T-helper 2 cell treated with Interferon-gamma antibody and Interleukin-4, amounts not matched to agents 100 ng/mL and 5 ng/mL, for 36 hours (primary cell): ENCODE results near the gene WDR38. TPM values are rescaled to one million over a fixed set of nuclear protein-coding genes. Genes with fewer than 3 reads are reported as not detected.

ENCODE experiments used
- intact Hi-C: fragments of 100-400 bp; cut with micrococcal nuclease; formaldehyde crosslinking; loops from one replicate; pipeline ENCODE4 v1.15.1; 2023
- total RNA-seq: library from RNA; stranded (reverse); gene quantifications from 2 replicates; pipeline ENCODE4 v1.2.3, GENCODE V29; 2022

Gene WDR38
- total RNA-seq: not detected in 2 replicates

- intact Hi-C loops: loop anchor here (1.0 to 2.0 kb wide), 3 partner anchors 8 to 140 kb away; partner anchors contain the start of gene RPL35
Measured at GRCh38 chr9:124852829-124853531, at the start of gene WDR38. Gene WDR38, plus strand, starts transcription at chr9:124853460. Its CDS starts 72 bp downstream, at chr9:124853532.

- intact Hi-C loops: no loop called here
Measured at GRCh38 chr9:124803911-124804310, 49.3 kb upstream of the WDR38 start.

DNA sequence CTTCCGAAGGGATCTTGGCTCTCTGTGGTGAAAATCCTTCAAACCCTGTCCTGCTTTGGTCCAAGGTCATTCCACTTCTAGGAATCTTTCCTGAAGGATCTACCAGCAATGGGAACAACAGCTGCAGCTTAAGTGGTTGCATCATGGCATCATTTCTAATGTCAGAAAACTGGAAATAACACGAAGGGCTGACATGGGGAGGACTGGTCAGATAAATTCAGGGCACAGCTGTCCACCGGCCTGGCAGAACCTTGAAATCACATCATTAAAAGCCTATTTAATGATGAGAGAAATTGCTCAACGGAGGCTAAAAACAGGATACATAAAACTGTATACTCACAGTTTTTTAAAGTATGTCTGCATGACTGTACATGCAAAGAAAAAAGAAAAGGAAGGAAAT, 48.1 kb upstream of the WDR38 start:
- intact Hi-C loops: no loop called here

GRCh38 chr9:124808246-124808956, 44.9 kb upstream of the WDR38 start:
- intact Hi-C loops: no loop called here

- intact Hi-C loops: no loop called here
Measured at GRCh38 chr9:124809211-124809610, 44.0 kb upstream of the WDR38 start.

- intact Hi-C loops: no loop called here
Measured at GRCh38 chr9:124809741-124810500, 43.3 kb upstream of the WDR38 start.

DNA sequence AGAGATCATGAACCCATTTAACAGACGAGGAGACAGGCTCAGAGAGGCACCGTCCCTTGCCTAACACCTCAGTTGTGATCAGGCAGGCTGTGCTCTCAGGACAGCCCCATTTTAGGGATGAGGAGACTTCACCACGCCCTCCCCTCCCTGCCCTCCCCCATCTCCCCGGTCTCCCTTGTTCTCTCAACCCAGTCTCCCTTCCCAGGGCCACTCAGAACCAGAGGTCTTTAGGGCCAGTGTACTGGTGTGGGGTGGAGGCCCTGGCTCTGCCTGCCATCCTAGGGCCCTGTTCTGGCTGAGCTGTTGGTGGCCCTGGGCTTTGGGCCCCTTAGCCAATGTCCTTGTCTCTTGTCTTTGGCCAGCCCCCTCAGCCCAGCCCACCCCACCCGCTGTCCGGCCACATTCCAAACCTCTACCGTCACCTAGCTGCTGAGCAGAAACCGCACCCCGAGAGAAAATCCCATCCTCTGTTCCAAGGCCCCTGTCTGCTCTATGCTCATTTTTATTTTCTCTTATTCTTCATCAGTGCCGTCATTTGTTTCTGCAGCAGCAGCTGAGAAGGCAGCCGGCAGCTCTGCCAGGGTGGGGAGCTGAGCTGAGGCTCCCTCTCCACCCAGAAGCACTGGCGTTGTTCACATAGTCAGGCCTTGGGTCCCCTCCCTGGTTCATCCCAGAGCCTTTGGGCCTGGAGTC, 42.5 kb upstream of the WDR38 start:
- intact Hi-C loops: no loop called here

DNA sequence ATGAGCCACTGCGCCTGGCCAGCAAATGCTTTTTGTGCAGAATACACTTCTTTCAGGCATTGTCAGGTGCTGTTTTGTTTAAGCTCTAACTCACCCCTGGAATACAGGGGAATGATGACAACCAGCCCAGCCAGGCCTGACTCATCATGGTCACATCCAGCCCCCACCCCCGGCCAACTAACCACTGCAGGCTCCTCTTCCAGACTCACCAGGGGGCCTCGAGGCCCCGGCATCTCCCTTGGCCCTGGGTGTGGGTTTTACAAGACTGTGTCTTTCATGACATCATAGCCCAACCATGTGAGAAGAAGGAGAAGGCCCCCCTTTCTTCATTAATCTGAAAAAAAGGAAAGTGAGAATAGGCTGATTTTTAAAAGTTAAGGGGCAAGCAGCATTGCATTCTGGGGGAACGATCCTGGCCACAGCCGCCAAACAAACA, 40.8 kb upstream of the WDR38 start:
- intact Hi-C loops: no loop called here

DNA sequence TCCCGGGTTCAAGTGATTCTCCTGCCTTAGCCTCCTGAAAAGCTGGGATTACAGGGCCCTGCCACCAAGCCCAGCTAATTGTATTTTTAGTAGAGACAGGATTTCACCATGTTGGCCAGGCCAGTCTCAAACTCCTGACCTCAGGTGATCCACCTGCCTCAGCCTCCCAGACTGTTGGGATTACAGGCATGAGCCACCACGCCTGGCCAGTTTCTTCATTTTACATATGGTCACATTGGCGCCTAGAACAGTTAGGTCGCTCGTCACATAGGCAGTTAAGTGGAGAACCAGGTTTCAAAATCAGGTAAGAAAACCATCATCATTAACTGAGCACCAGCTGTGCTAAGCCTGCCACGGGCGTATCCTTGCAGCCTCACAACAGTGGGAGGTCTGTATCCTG, 40.2 kb upstream of the WDR38 start:
- intact Hi-C loops: no loop called here

GRCh38 chr9:124813501-124814163, 39.6 kb upstream of the WDR38 start:
- intact Hi-C loops: no loop called here

- intact Hi-C loops: no loop called here
Measured at GRCh38 chr9:124814164-124814535, 39.1 kb upstream of the WDR38 start.

DNA sequence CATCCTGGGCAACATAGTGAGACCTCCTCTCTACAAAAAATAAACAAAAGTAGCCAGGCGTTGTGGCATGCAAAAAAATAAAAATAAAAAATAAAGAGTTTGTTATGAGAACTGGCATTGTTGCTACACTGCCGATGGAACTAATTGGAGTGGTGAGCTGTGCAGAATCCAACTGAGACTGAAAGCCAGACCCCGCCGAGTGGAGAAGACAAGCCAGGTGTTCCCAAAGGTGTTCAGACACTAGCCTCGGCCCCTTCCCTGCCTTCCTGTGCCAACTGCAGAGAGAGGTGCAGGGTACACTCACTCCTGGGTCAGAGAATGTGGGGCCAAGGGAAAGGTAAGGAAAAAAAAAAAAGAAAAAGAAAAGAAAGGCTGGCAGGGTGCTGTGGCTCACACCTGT, 37.7 kb upstream of the WDR38 start:
- intact Hi-C loops: no loop called here

DNA sequence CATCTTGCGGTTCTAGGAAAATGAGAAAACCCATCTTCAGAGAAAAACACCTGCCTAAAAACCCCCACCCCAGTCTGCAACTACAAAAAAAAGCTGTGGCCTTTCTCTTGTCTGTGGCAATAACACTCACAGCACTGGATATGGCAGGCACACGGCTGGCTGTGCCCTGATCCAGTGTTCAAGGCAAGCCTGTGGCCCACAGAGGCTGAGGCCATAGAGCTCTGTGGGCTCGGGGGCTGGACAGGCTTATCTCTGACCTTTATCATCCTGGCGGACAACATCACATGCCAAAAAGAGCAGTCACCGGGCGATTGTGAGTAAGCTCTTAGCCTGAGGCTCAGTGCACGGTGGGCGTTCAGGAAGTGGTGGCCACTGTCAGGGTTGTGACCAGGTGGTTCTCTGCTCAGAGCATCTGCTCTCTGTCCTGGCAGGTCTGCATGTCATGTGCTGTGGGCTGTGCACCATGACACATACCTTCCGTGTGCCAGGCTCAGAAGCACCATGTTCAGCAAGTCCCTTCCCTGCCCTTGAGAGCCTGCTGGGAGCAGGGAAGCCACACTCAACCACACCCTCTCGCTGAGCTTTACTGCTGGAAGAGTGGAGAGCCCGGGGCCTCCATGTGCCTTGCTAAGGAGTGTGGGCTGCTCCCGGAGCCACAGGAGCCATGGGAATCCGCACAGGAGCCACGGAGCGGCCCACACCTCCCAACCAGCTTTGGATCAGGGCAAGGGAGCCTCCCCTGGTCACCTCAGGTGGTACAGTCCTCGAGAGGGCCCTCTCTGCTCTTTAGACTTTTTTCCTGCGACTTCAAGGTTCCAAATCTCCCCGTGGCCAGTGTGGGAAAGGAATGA, 34.6 kb upstream of the WDR38 start:
- intact Hi-C loops: no loop called here

GRCh38 chr9:124820698-124821623, 32.3 kb upstream of the WDR38 start:
- intact Hi-C loops: no loop called here

DNA sequence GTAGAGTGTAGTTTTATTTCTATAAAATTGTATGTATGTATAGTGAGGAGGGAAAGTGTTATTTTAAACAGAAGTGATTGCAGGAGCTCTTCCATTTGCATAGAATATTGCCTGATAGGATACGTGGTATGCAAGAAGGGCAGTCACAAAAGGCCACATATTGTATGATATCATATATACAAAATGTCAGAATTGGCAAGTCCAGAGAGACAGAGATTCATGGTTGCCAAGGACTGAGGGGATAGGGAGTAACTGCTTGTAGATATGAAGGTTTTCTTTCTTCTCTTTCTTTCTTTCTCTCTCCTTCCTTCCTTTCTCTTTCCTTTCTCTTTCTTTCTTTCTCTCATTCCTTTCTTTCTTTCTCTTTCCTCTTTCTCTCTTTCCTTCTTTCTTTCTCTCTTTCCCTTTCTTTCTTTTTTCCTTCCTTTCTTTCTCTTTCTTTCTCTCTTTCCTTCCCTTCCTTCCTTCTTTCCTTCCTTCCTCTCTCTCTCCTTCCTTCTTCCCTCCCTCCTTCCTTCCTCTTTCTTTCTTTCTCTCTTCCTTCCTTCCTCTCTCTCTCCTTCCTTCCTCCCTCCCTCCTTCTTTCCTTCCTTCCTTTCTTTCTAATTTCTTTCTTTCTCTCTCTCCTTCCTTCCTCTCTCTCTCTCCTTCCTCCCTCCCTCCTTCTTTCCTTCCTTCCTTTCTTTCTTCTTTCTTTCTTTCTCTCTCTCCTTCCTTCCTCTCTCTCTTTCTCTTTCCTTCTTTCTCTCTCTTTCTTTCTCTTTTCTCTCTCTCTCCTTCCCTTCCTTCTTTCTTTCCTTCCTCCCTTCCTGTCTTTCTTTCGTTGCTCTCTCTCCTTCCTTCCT, 24.5 kb upstream of the WDR38 start:
- intact Hi-C loops: no loop called here

GRCh38 chr9:124829334-124829669, 24.0 kb upstream of the WDR38 start:
- intact Hi-C loops: no loop called here

GRCh38 chr9:124830593-124830992, 22.7 kb upstream of the WDR38 start:
- intact Hi-C loops: no loop called here
